ENCODE measurements around the gene CDK14.

- TF ChIP-seq CTCF (IDR thresholded peaks at IDR 0.05) (no peak), EZH2 (IDR thresholded peaks at IDR 0.05) (no peak), EZH2phosphoT487 (IDR thresholded peaks at IDR 0.05) (no peak)
These were observed 634.0 kb downstream of the CDK14 start for GRCh38 chr7:91230100-91230499.
